Muscle layer of colon (tissue), 2 donors: ENCODE data around the gene PGGHG.
"Not testable (repeated sequence)": the region's sequence is repeated elsewhere in the genome, so short reads cannot be mapped to it uniquely, and the experiment has no call there.

Source experiments
- H3K27ac ChIP-seq: one replicate; pipeline ENCODE4 v1.7.0; 2013; ENCODE audit warnings: low read depth, mild to moderate bottlenecking, low read length, moderate library complexity
- H3K27me3 ChIP-seq, 2 donors: one replicate each; pipeline ENCODE4 v1.7.0; 2013; ENCODE audit warnings: low read length in 2 of 2, mild to moderate bottlenecking in 2 of 2; ENCODE audit not compliant: insufficient read depth in 2 of 2, control insufficient read depth in 1 of 2
- H3K36me3 ChIP-seq: one replicate; pipeline ENCODE4 v1.7.0; 2013; ENCODE audit warnings: mild to moderate bottlenecking, low read length; ENCODE audit not compliant: insufficient read depth
- H3K4me1 ChIP-seq: one replicate; pipeline ENCODE4 v1.7.0; 2013; ENCODE audit warnings: mild to moderate bottlenecking, low read length; ENCODE audit not compliant: insufficient read depth
- H3K4me3 ChIP-seq, 2 donors: one replicate each; pipeline ENCODE4 v1.7.0; 2013; ENCODE audit warnings: low read length in 2 of 2, low read depth in 1 of 2, mild to moderate bottlenecking in 1 of 2, moderate library complexity in 1 of 2
- H3K9ac ChIP-seq: one replicate; pipeline ENCODE4 v1.7.0; 2013; ENCODE audit warnings: low read length
- H3K9me3 ChIP-seq: one replicate; pipeline ENCODE4 v1.7.0; 2013; ENCODE audit warnings: mild to moderate bottlenecking, low read length
- donor health status: abdominal sarcoma.
- donor health status: Adenocarcinoma of cecum.

Gene PGGHG

DNA sequence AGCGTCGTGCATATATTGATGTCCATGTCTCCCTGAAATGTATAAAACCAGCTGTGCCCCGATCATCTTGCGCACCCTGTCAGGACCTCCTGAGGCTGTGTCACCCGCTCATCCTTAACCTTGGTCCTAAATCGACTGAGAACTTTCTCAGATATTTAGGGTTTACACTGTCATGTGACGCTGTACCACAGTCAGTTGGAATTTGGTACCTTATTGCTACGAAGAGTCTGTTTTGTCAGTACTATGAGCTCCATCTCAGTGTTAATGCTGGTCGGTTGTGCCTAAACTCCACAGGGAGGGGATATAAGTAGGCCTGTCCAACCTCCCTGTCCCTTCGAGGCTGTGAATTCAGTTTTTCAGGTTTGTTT, 16.9 kb downstream of the PGGHG start:
- no peaks in the 10 kb centered on the region for H3K9me3 ChIP-seq
- no peaks in the 10 kb centered on the region for H3K36me3 ChIP-seq
- H3K9ac ChIP-seq: no peak overlapping the region
- H3K4me3 ChIP-seq: no peak overlapping the region
- H3K27me3 ChIP-seq: no peaks in the 10 kb centered on the region
- H3K27ac ChIP-seq: no peak overlapping the region
- H3K4me1 ChIP-seq: peaks cover 12% of the 10 kb centered on the region

DNA sequence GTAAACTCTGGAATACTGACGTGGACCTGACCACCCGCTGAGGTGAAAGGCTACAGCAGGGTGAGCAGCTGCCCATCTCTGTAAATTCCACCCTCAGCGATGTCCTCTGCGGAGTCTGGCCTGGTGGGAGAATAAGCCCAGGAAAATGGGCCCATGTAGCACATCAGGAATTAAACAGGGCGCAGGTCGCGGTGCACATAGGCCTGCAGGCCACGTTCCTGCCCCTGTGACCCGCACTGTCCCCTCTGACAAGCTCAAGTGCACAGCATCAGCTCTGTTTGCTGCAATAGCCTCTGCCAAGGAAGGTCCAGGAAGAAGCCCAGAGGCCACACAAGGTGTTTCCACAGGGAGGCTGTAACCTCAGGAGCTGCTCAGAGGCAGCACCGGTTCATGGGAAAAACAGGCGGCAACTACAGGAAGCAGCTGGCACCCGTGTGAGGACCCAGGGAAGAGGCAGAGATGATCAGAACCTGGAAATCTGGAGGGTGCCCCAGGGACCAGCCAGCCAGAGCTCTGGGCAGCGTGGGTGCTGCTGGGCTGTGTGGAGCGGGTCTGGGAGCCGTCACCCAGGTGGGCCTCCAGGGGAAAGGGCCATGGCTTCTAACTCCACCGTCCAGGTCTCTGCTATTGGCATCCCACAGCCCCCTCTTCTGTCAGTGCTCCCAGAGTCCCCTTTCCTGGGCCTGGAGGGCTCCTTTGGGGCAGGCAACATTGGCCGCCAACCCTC, 17.9 kb downstream of the PGGHG start:
- Histone ChIP-seq H3K4me3 (no peak overlapping the region), H3K27ac (no peak overlapping the region), H3K9ac (no peak overlapping the region), H3K9me3 (no peaks in the 10 kb centered on the region), H3K36me3 (no peaks in the 10 kb centered on the region), H3K4me1 (peaks cover 14% of the 10 kb centered on the region), H3K27me3 (no peaks in the 10 kb centered on the region)

GRCh38 chr11:307766-308708, 19.1 kb downstream of the PGGHG start, which contains the start of gene IFITM2:
TSS of gene IFITM2 (plus strand) at chr11:307816. CDS start at chr11:308193, 377 bp downstream.
- H3K9me3 ChIP-seq, H3K9ac ChIP-seq, H3K27me3 ChIP-seq, H3K36me3 ChIP-seq: not testable (repeated sequence)
- Histone ChIP-seq H3K4me1 (peaks cover 26% of the 10 kb centered on the region), H3K27ac (peak within 1 kb of the TSS; percentile 52), H3K4me3 (peak within 1 kb of the TSS in 1 of 2 donors; percentile 53)

GRCh38 chr11:308740-309665, 20.1 kb downstream of the PGGHG start:
- not testable (repeated sequence) for H3K9me3 ChIP-seq, H3K36me3 ChIP-seq, H3K9ac ChIP-seq, H3K27me3 ChIP-seq
- peak overlapping the region; percentile 76 for H3K27ac ChIP-seq
- H3K4me1 ChIP-seq: peaks cover 26% of the 10 kb centered on the region
- H3K4me3 ChIP-seq: peak overlapping the region; percentile 0 to 45

GRCh38 chr11:309979-310572, 21.1 kb downstream of the PGGHG start:
- not testable (repeated sequence) for H3K36me3 ChIP-seq, H3K9ac ChIP-seq, H3K27me3 ChIP-seq, H3K9me3 ChIP-seq
- Histone ChIP-seq H3K4me1 (peaks cover 21% of the 10 kb centered on the region), H3K27ac (peak overlapping the region; percentile 72), H3K4me3 (peak overlapping the region in 1 of 2 donors; percentile 45)

DNA sequence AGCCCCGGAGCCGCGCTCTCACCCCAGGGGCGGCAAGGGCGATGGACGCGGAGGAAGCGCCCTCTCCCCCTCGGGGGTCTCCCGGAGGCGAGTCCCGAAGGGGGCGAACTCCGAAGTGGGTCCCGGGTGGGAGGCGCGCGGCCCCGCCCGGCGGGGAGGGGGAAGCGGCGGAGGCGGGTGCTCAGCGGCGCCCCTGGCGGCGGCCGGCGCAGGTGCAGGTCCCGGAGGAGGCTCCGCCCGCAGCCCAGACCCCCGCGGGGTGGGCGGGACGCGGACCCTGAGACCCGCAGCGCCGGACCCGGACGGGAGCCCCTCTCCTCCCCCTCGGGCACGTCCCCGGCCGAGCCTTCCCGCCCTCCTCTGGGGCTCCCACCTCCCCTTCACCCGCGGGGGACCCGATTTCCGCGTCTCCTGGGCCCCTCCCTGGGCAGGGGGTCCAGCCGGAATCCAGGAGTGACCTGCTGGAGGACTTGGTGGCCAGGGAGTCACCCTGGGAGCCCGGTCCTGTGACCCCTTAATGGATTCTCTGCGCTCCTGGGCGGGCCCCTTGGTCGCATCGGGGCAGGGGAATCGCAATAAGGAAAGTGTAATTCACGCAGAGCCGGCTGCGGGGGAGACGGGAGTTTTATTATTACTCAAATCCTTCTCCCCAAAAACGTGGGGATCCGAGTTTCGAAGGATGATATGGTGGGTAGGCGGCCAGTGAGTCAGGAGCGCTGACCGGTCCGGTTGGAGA, 22.3 kb downstream of the PGGHG start:
- Histone ChIP-seq H3K9ac (peak overlapping the region; percentile 49), H3K27me3 (peaks cover 0 to 11% of the 10 kb centered on the region in 2 donors), H3K4me1 (peaks cover 20% of the 10 kb centered on the region), H3K4me3 (peak overlapping the region; percentile 14 to 32)
- not testable (repeated sequence) for H3K9me3 ChIP-seq, H3K36me3 ChIP-seq, H3K27ac ChIP-seq

DNA sequence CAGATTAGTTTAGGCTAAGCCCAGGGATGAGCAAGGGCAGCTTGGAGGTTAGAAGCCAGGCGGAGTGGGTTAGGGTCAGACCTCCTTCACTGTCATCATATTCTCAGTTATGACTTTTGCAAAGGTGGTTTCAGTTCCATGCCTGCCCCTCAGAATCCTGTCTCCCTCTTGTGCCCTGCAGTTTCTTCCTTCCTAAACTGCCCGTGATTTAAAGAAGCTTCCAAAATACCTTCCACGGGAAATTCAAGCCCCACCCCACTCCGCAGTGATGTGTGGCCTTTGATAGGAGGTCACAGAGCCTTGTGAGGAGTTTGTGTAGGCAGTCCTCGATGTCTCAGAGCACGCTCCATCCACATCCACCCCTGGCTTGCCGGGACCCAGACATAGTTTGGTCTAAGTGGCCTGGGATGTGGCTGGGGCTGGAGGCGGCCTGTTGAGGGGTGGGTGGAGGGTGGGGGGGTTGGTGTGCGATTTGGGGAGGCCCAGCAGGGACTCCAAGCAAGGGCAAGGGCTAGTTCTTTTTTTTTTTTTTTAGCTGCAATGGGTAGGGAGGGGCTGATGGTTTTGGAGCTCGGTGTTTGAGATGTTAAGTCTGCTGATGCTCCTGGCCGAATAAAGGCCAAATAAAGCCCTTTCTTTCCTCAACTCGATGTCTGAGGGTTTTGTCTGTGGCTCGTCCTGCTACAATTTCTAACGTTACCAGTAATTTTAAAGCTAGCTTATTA, 23.3 kb downstream of the PGGHG start:
- H3K4me1 ChIP-seq: peaks cover 21% of the 10 kb centered on the region
- H3K9ac ChIP-seq: peak overlapping the region; percentile 49
- H3K36me3 ChIP-seq: no peaks in the 10 kb centered on the region
- H3K9me3 ChIP-seq: no peaks in the 10 kb centered on the region
- H3K27ac ChIP-seq: peak overlapping the region; percentile 35
- peak overlapping the region; percentile 14 to 32 for H3K4me3 ChIP-seq
- peaks cover 8 to 20% of the 10 kb centered on the region in 2 donors for H3K27me3 ChIP-seq

DNA sequence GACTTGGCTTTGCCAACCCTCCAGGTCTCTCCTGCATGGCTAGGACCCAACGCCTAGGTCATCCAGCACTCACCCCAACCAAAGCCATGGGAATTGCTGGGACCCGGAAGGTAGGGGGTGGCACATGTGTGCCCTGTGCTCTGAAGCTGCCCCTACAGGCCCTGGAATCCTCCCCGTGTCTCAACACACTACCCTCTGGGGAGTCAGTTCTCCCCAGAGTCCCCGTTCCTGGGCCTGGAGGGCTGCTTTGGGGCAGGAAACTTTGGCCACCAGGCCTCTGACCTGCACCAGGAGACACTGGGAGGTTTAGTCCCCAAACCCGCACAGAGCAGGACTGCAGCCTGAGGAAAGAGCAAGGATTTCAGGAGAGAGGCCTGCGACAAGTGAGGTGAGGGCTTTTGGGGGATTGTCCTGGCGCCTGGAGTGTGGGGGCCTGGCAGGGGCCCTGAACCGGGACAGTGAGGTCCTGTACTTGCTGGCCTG, 24.4 kb downstream of the PGGHG start:
- Histone ChIP-seq H3K27me3 (peaks cover 13 to 24% of the 10 kb centered on the region in 2 donors), H3K4me3 (peak overlapping the region in 1 of 2 donors; percentile 12), H3K4me1 (peaks cover 26% of the 10 kb centered on the region), H3K9ac (peak overlapping the region; percentile 14), H3K9me3 (no peaks in the 10 kb centered on the region), H3K36me3 (no peaks in the 10 kb centered on the region), H3K27ac (peak overlapping the region; percentile 35)

- Histone ChIP-seq H3K9ac (peak within 1 kb of the TSS; percentile 14), H3K36me3 (no peaks in the 10 kb centered on the region), H3K4me1 (peaks cover 26% of the 10 kb centered on the region), H3K9me3 (no peaks in the 10 kb centered on the region), H3K27me3 (peaks cover 13 to 24% of the 10 kb centered on the region in 2 donors), H3K27ac (peak within 1 kb of the TSS; percentile 35), H3K4me3 (peak within 1 kb of the TSS; percentile 12 to 56)
Measured at GRCh38 chr11:313787-314553, 25.0 kb downstream of the PGGHG start, which contains the start of gene IFITM1. TSS of gene IFITM1 (plus strand) at chr11:314040. CDS start at chr11:314171, 131 bp downstream.
